HCT116 (cell line): ENCODE results near the gene LYRM4.

Experiments used
- CEBPB ChIP-seq: IDR thresholded peaks from 2 replicates; pipeline ENCODE4 v1.6.1; 2012; ENCODE audit warnings: low read depth
- CTCF ChIP-seq, 3 experiments: fragments of 200-600 bp in 1 of 3; sonication (generic) in 1 of 3; IDR thresholded peaks in 2 of 3; conservative IDR thresholded peaks in 1 of 3; 2 replicates each; pipeline ENCODE4 v1.5.1; 2012 to 2017; ENCODE audit warnings: low read depth in 2 of 3, low read length in 2 of 3, antibody characterized with exemption in 1 of 3, borderline replicate concordance in 1 of 3, control low read depth in 1 of 3, mild to moderate bottlenecking in 1 of 3, mixed read lengths in 1 of 3, mixed run types in 1 of 3, moderate library complexity in 1 of 3; ENCODE audit not compliant: insufficient read depth in 1 of 3
- EZH2phosphoT487 ChIP-seq: fragments of 200-600 bp; IDR thresholded peaks from 2 replicates; pipeline ENCODE4 v1.6.1; 2018; ENCODE audit warnings: antibody characterized with exemption, borderline replicate concordance
- RAD21 ChIP-seq: IDR thresholded peaks from 2 replicates; pipeline ENCODE4 v1.6.1; 2012; ENCODE audit warnings: low read depth, mild to moderate bottlenecking

GRCh38 chr6:5229356-5229755 is 31.4 kb downstream of the LYRM4 start:
- TF ChIP-seq CEBPB = no peak
- no peak for TF ChIP-seq EZH2phosphoT487
- no peak for TF ChIP-seq CTCF (IDR thresholded peaks at IDR 0.05 in 2 of 3, conservative IDR thresholded peaks at IDR 0.05 in 1 of 3; ENCODE audit: borderline replicate concordance in 1 of 3, insufficient read depth in 1 of 3, low read depth in 2 of 3, low read length in 2 of 3)
- TF ChIP-seq RAD21 = no peak
